ENCODE data around the gene CPN2. TPM values are rescaled to one million over a fixed set of nuclear protein-coding genes. Genes with fewer than 3 reads are reported as not detected.
A peak's percentile ranks its signal among the peaks of the same experiment; 100 is the strongest.

CPN2 gene
- total and polyA plus RNA-seq, 11 donors, result 0.14 to 6.0 (median 0.72) TPM

DNA sequence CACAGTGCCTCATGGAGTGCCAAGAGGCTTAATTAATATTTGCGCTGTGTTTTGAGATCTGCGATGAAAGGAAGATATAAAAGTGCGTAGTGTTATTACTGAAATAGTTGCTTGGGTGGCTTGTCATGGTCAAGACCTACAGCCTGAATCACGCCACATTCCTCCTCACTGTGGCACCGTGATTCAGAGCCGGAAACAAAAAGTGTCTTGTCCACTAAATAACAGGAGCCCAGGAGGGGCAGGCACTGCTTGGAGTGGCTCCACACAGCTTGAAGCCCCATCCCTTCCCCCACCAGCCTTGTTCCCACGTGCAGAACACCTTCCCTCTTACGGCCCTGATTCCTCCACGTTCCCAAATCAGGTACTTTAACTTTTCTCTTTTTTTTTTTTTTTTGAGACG, 19.6 kb upstream of the CPN2 start:
- WGBS, 4 donors, result 75 to 90% (median 86%) methylated on average over 10 of the region's 10 CpGs
- H3K9me3 ChIP-seq, result no peaks in the 10 kb centered on the region
- H3K36me3 ChIP-seq, result no peaks in the 10 kb centered on the region
- ATAC-seq (no peak), DNase-seq (no peak)
- no peak for TF ChIP-seq POLR2A (IDR thresholded peaks at IDR 0.05)
- TF ChIP-seq, protein P1, sequence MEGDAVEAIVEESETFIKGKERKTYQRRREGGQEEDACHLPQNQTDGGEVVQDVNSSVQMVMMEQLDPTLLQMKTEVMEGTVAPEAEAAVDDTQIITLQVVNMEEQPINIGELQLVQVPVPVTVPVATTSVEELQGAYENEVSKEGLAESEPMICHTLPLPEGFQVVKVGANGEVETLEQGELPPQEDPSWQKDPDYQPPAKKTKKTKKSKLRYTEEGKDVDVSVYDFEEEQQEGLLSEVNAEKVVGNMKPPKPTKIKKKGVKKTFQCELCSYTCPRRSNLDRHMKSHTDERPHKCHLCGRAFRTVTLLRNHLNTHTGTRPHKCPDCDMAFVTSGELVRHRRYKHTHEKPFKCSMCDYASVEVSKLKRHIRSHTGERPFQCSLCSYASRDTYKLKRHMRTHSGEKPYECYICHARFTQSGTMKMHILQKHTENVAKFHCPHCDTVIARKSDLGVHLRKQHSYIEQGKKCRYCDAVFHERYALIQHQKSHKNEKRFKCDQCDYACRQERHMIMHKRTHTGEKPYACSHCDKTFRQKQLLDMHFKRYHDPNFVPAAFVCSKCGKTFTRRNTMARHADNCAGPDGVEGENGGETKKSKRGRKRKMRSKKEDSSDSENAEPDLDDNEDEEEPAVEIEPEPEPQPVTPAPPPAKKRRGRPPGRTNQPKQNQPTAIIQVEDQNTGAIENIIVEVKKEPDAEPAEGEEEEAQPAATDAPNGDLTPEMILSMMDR (IDR thresholded peaks at IDR 0.05), result no peak
- intact Hi-C loops (cut with DNase I), result no loop called here
- H3K27me3 ChIP-seq, result peaks cover 0 to 17% (median 3%) of the 10 kb centered on the region in 9 donors
- no peak overlapping the region for H3K4me3 ChIP-seq
- peaks cover 0 to 9% (median 0%) of the 10 kb centered on the region in 12 donors for H3K4me1 ChIP-seq
- H3K27ac ChIP-seq, result no peak overlapping the region

- DNase-seq (peak in 2 of 5 donors; percentile 32 to 50), ATAC-seq (peak; percentile 49 to 85 (median 70))
- TF ChIP-seq, protein P1 (IDR thresholded peaks at IDR 0.05), result no peak
- no peak for TF ChIP-seq POLR2A (IDR thresholded peaks at IDR 0.05)
- Histone ChIP-seq H3K4me3 (no peak within 1 kb of the TSS), H3K9me3 (no peaks in the 10 kb centered on the region), H3K27me3 (peaks cover 0 to 14% (median 0%) of the 10 kb centered on the region in 9 donors), H3K4me1 (peaks cover 0 to 16% (median 4%) of the 10 kb centered on the region in 12 donors), H3K27ac (no peak within 1 kb of the TSS), H3K36me3 (no peaks in the 10 kb centered on the region)
- intact Hi-C loops (cut with DNase I), result no loop called here
- WGBS, 4 donors, result 15 to 25% (median 25%) methylated on average over 10 to 21 of the region's 21 CpGs
Observed at GRCh38 chr3:194369522-194370279, 18.6 kb upstream of the CPN2 start, which contains the start of gene LRRC15. Gene LRRC15 (minus strand): TSS chr3:194369743. CDS start chr3:194361043, 8,700 bp downstream.

DNA sequence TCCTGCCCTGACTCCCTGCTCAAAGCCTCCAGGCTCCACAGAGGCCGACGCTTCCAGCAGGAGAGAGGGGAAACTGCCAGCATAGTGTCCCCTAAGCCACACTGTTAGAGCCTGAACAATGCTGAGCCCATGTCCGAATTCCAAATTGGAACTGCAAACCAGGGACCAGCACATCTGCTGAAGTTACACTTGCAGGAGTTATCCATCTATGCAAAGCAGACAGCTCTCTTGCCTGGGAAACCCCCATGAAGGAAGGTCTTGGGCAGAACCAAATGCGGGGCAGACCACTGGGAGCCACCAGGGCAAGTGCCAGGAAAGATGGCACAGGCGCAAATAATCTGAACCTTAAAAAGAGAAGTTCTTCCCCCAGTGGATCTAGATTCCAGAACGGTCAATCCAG, 17.8 kb upstream of the CPN2 start:
- Histone ChIP-seq H3K36me3 (no peaks in the 10 kb centered on the region), H3K9me3 (no peaks in the 10 kb centered on the region), H3K4me3 (no peak overlapping the region), H3K27ac (no peak overlapping the region), H3K27me3 (peaks cover 0 to 14% (median 0%) of the 10 kb centered on the region in 9 donors), H3K4me1 (peaks cover 0 to 24% (median 9%) of the 10 kb centered on the region in 12 donors)
- ATAC-seq (no peak), DNase-seq (no peak)
- intact Hi-C loops (cut with DNase I), result no loop called here
- WGBS, 4 donors, result 63 to 89% (median 82%) methylated on average over 6 of the region's 6 CpGs
- no peak for TF ChIP-seq POLR2A (IDR thresholded peaks at IDR 0.05)
- TF ChIP-seq, protein P1 (IDR thresholded peaks at IDR 0.05), result no peak

- 58 to 73% (median 65%) methylated on average over 16 to 18 of the region's 18 CpGs for WGBS, 4 donors
- Histone ChIP-seq H3K4me1 (peaks cover 0 to 24% (median 9%) of the 10 kb centered on the region in 12 donors), H3K27ac (no peak overlapping the region), H3K4me3 (no peak overlapping the region), H3K27me3 (peaks cover 0 to 14% (median 0%) of the 10 kb centered on the region in 9 donors), H3K36me3 (no peaks in the 10 kb centered on the region), H3K9me3 (no peaks in the 10 kb centered on the region)
- intact Hi-C loops (cut with DNase I), result no loop called here
- DNase-seq (no peak), ATAC-seq (peak in 3 of 4 donors; percentile 5 to 26 (median 6))
- TF ChIP-seq POLR2A (IDR thresholded peaks at IDR 0.05), result no peak
- TF ChIP-seq, protein P1 (IDR thresholded peaks at IDR 0.05), result no peak
Observed at GRCh38 chr3:194367992-194368841, 17.1 kb upstream of the CPN2 start.

Measured in heart left ventricle (tissue), 16 donors.